Occipital lobe (tissue), 2 donors: ENCODE measurements around the gene PRKAG2. TPM values are rescaled to one million over a fixed set of nuclear protein-coding genes. Genes with fewer than 3 reads are reported as not detected.
"Not testable (repeated sequence)": the region's sequence is repeated elsewhere in the genome, so short reads cannot be mapped to it uniquely, and the experiment has no call there.

Experiments used
- DNase-seq: peaks from one replicate; lab custom pipeline; 2025; lab: John Stamatoyannopoulos, UW
- total RNA-seq: library from RNA; depleted of rRNA; stranded (reverse); fragments of >200 nt; gene quantifications from one replicate; pipeline ENCODE4 v1.2.3, GENCODE V29; 2014

PRKAG2 gene
- 32.9 TPM for total RNA-seq

- no peak for DNase-seq
Measured at GRCh38 chr7:151876899-151877777, at the start of gene PRKAG2. Gene PRKAG2 (minus strand): TSS chr7:151877115. CDS start chr7:151876620, 495 bp downstream.

GRCh38 chr7:151926336-151926712 lies 49.4 kb upstream of the PRKAG2 start:
- no peak for DNase-seq

- DNase-seq = peak; percentile 59
Measured at GRCh38 chr7:151925446-151926335, 48.8 kb upstream of the PRKAG2 start.

DNA sequence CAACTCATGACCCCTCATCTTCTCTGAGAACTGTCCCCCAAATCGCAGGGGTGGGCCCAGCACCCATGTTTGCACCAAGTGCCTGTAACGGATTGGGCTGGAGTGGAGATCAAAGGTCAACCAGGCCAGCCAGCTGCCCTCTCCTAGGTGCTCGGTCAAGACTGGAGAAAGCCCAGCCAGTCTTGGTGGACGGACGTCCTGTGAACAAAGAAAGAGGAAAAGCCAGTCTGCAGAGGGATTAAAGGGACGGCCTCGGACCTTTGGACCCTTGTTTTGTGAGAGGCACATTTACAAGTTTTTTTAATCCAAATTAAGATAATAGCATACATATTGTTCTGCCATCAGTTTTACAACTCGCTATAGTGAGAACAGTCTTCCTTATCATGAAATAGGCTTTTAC lies 47.6 kb upstream of the PRKAG2 start:
- DNase-seq = no peak

GRCh38 chr7:151924001-151924400 lies 47.1 kb upstream of the PRKAG2 start:
- DNase-seq = no peak

DNA sequence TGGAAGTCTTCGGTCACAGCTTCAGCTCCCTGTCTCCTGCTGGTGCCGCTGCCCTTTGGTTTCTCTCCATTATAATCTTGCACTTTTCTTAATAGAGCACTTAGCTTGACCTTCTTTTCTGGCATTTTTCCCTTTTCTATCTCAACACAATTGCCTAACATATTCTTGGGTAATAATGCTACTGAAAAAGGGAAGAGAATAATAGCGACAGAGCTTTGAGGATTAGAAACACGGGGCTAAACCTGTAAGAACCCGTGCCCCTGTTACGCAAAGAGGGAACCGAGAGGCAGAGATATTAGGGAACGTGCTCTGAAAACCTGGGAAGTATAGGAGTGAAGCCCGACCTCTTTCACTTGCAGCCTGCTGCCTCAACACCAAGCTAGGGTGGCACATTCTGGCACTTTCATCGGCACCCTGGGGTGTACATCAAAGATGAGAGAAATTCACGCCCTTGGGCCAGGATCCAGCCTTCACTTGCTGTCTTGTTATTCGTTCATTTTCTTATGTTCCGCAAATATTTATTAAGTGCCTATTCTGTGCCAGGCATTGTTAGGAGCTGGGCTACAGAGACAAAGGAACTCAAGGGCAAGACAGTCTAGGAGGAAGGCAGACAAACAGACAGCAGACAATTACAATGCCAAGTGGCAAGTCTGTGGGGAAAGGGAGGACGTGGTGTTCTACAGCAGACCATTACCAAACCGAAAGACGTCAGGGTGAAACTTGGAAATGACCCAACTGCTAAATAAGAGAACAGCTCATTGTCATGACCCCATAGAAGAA lies 46.4 kb upstream of the PRKAG2 start:
- no peak for DNase-seq

DNA sequence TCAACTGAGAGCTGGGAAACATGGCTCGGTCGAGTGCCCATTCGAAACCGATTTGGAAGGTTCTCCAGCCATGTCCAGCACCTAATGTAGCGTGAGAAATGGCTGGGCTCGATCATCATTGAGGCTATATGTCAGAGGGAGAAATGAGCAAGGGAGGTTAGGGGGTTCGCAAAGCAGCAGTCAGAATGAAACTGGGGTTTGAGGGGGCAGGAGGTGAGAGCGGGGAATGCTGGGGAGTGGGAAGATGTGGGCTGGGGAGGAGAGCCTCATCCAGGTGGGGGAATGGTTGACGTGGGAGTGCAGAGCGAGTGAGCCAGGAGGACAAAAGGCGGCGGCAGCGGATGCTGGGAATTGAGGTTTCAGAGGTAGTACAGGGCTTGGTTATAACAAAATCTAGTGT lies 44.5 kb upstream of the PRKAG2 start:
- no peak for DNase-seq

DNA sequence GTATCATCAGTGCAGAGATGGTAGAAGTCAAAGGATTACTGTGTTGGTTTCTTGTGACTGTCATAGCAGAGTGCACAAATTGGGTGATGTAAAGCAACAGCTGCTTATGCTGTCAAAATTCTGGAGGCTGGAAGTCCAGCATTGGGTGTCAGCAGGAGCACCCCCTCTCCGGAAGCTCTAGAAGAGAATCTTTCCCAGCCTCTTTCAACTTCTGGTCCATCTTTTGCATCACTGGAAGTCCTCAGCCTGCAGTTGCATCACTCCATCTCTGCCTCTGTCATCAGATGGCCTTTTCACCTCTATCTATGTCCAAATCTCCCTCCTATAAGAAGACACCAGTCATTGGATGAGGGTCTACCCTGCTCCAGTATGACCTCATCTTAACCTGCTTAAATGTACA lies 43.6 kb upstream of the PRKAG2 start:
- DNase-seq = no peak

DNA sequence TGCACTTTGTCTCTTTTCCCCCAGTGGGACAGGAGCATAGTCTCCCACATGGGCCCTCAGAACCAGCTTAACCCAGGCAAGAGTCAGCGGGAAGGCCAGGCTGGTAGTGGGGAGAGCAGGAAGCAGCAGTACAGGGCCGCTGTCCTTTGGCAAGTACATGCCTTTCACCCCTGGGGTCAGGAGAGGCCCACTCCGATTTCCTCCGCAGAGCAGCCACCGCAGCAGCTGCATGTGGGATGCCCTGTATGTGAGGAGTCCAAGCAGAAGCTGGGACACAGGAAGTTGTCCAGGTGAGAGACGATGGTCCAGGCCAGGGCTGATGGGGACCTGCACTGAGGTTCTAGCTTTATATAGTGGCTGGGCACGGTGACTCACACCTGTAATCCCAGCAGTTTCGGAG lies 42.7 kb upstream of the PRKAG2 start:
- no peak for DNase-seq

GRCh38 chr7:151918510-151918843 lies 41.6 kb upstream of the PRKAG2 start:
- no peak for DNase-seq

DNA sequence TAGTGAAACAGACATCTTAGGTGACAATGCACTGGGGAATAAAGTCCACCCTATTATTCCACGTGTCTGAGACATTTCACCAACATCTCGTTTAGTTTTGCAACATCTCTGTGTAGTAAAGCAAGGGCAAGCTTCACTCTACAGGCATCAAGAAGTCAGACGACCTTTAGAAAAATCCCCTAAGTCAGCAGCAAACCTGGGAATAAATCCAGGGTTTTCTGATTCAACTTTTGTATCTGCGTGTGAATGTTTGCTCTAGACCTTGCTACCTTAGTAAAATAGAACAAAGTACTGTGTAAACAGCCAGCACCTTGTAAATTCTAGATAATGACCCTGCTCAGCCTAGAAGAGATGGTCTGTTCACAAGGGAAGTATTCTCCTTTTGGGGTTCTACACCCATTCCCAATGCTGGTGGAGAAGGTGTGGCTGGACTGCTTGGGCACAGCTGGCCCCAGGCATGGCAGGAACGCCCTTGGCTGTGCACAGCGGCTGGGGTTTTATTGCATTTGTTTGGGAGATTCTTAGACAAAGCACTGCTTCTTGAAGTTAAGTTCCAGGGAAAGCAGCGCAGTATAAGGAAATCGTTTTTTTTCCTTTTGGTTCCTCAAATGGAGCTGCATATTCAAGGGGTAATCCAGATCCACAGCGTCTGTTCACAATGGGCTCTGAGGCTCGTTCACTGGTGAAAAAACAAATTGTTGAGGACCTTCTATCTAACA lies 41.0 kb upstream of the PRKAG2 start:
- no peak for DNase-seq

DNA sequence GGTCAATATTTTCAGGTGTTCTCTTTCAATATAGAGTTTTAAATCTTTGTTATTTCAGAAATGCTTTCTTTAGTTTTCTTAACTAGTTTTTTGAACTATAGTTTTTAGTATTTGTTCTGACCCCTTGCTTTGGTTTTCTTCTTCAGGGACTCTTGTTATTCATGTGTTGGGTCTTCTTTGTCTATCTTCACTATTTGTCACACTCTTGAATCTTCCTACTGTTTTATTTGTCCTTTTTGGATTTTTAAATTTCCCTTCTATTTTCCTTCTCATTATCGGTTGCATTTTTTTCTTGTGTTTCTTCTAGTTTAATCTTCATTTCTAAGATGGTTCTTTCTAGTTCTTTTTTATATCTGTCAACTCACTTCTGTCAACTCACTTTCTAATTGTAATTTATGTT lies 37.1 kb upstream of the PRKAG2 start:
- DNase-seq = no peak

GRCh38 chr7:151910655-151911054 lies 33.7 kb upstream of the PRKAG2 start:
- not testable (repeated sequence) for DNase-seq

- not testable (repeated sequence) for DNase-seq
Measured at GRCh38 chr7:151907115-151907514, 30.2 kb upstream of the PRKAG2 start.

DNA sequence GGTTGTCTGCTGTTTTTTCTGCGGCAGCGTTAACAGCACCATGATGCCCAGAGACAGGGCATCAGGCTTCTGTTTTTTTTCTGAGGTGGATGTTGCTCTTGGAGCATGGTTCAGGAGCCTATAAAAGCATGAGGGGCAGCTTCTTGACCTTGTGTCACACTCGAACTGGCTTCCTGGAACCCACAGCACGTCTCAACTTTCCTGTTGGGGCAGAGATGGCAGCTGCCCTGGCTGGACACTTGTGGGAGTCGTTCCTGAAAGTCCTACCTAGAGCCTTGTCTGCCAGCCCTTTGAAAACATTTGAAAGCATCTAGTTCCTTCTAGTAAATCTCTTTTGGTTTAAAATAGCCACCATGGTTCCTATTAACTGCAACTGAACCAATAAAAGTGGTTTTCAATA lies 28.9 kb upstream of the PRKAG2 start:
- DNase-seq = no peak

GRCh38 chr7:151905353-151905752 lies 28.4 kb upstream of the PRKAG2 start:
- DNase-seq = no peak

DNA sequence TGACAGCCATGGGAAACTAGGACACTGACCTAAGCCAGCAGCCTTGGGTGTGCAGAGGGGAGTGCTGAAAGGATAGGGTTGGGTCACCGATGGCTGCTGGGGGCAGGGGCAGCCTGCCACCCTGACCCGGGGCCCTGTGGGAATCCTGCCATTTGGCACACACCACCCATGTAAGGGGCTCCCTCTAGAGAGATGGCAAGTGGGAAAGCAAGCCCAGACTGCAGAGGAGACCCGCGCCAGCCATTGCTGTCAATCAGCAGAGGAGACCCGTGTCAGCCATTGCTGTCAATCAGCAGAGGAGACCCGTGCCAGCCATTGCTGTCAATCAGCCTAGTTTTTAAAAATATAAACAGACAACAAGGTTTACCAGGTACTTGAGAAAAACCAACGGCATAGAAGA lies 27.4 kb upstream of the PRKAG2 start:
- no peak for DNase-seq

GRCh38 chr7:151903249-151904032 lies 26.5 kb upstream of the PRKAG2 start:
- DNase-seq = no peak

DNA sequence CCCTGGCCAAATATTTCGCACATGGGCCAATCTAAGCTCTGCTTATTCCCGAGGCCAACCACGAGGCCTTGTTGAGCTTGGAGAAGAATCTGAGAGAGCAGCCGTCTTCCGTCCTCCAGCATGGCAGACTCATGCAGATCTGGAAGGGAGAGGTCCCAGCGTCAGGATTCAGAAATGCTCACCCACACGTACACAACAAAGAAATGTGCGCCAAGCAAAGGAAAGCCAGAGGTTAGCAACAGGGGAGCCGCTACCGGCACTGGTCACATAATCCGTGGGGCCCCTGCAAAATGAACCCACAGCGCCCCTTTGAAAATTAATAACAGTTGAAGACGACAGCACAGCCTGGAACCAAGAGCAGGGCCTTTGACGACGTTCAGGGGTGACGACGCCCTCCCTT lies 25.4 kb upstream of the PRKAG2 start:
- no peak for DNase-seq

GRCh38 chr7:151901828-151902227 lies 24.9 kb upstream of the PRKAG2 start:
- DNase-seq = no peak
